SK-N-SH (cell line): Measurements from ENCODE around the gene KRT13. TPM values are rescaled to one million over a fixed set of nuclear protein-coding genes. Genes with fewer than 3 reads are reported as not detected.
A peak's percentile ranks its signal among the peaks of the same experiment; 100 is the strongest.

Experiments
- CTCF ChIA-PET: fragments of 300-600, 350-600 bp; formaldehyde crosslinking; extraction: SDS; loops from one replicate; lab custom pipeline; 2021; lab: Yijun Ruan, JAX
- POLR2A ChIA-PET: fragments of 350-600 bp; sonication (Branson Sonifier 250); formaldehyde crosslinking; extraction: SDS; loops from one replicate; lab custom pipeline; 2020; ENCODE audit warnings: antibody characterized with exemption, inconsistent platforms; lab: Yijun Ruan, JAX
- DNase-seq: peaks from one replicate; pipeline ENCODE4 v3.0.0; 2012
- H2AFZ ChIP-seq: fragments of 200-600 bp; sonication (generic); 2 replicates; pipeline ENCODE4 v1.8.1; 2016; ENCODE audit warnings: antibody characterized with exemption, mild to moderate bottlenecking, low read depth
- H3F3A ChIP-seq: fragments of 200-600 bp; sonication (generic); replicated peaks from 2 replicates; pipeline ENCODE3; 2016; ENCODE audit warnings: antibody characterized with exemption, mild to moderate bottlenecking; ENCODE audit not compliant: insufficient read depth
- H3K27ac ChIP-seq, 2 experiments: fragments of 200-500 bp in 1 of 2; fragments of 200-600 bp in 1 of 2; sonication (Bioruptor generic) in 1 of 2; sonication (generic), shearing (Covaris generic) in 1 of 2; 2 replicates each; pipeline versions ENCODE4 v1.5.1 to v1.6.1; 2014 to 2016; ENCODE audit warnings: low read depth in 2 of 2, inconsistent platforms in 1 of 2, low read length in 1 of 2, mild to moderate bottlenecking in 1 of 2, mixed read lengths in 1 of 2
- H3K27me3 ChIP-seq: fragments of 200-600 bp; sonication (generic), shearing (Covaris generic); 2 replicates; pipeline ENCODE4 v1.6.1; 2016; ENCODE audit warnings: mixed run types; ENCODE audit not compliant: insufficient read depth
- H3K36me3 ChIP-seq, 2 experiments: fragments of 200-500 bp in 1 of 2; fragments of 200-600 bp in 1 of 2; sonication (Bioruptor generic) in 1 of 2; sonication (generic) in 1 of 2; replicated peaks in 1 of 2; 2 replicates each; pipeline versions ENCODE3 to v1.5.1; 2014 to 2016; ENCODE audit warnings: low read length in 1 of 2, mild to moderate bottlenecking in 1 of 2; ENCODE audit not compliant: insufficient read depth in 2 of 2, control insufficient read depth in 1 of 2
- H3K4me1 ChIP-seq, 2 experiments: fragments of 200-500 bp in 1 of 2; fragments of 200-600 bp in 1 of 2; sonication (Bioruptor generic) in 1 of 2; sonication (generic), shearing (Covaris generic) in 1 of 2; 2 replicates each; pipeline versions ENCODE4 v1.5.1 to v1.6.1; 2014 to 2016; ENCODE audit warnings: low read depth in 1 of 2, low read length in 1 of 2, mixed run types in 1 of 2; ENCODE audit not compliant: insufficient read depth in 2 of 2, control insufficient read depth in 1 of 2
- H3K4me2 ChIP-seq: fragments of 200-600 bp; sonication (generic), shearing (Covaris generic); 2 replicates; pipeline ENCODE4 v1.6.1; 2017; ENCODE audit warnings: mixed run types
- H3K4me3 ChIP-seq, 2 experiments: fragments of 200-500 bp in 1 of 2; fragments of 200-600 bp in 1 of 2; sonication (Bioruptor generic) in 1 of 2; sonication (generic), shearing (Covaris generic) in 1 of 2; 2 replicates each; pipeline versions ENCODE4 v1.5.1 to v1.8.1; 2014 to 2016; ENCODE audit warnings: low read depth in 2 of 2, inconsistent platforms in 1 of 2, low read length in 1 of 2, mild to moderate bottlenecking in 1 of 2, mixed read lengths in 1 of 2, moderate library complexity in 1 of 2
- H3K79me2 ChIP-seq: fragments of 200-600 bp; sonication (generic); 2 replicates; pipeline ENCODE4 v1.8.1; 2017; ENCODE audit warnings: mild to moderate bottlenecking; ENCODE audit not compliant: insufficient read depth
- H3K9ac ChIP-seq: fragments of 200-600 bp; sonication (generic); 2 replicates; pipeline ENCODE4 v1.6.1; 2017; ENCODE audit warnings: mixed run types
- H3K9me2 ChIP-seq: fragments of 200-600 bp; sonication (generic); 2 replicates; pipeline ENCODE4 v1.6.1; 2017; ENCODE audit warnings: mixed run types
- H3K9me3 ChIP-seq: fragments of 200-600 bp; sonication (generic); 2 replicates; pipeline ENCODE4 v1.6.1; 2017; ENCODE audit warnings: mixed run types, mild to moderate bottlenecking, moderate library complexity
- H4K20me1 ChIP-seq: fragments of 200-600 bp; sonication (generic); 2 replicates; pipeline ENCODE4 v1.6.1; 2017; ENCODE audit warnings: mild to moderate bottlenecking, mixed run types; ENCODE audit not compliant: insufficient read depth
- ELF1 ChIP-seq: IDR thresholded peaks from 2 replicates; pipeline ENCODE4 v1.4.0; 2012
- EP300 ChIP-seq, 2 experiments: IDR thresholded peaks; 2 replicates each; pipeline versions ENCODE4 v1.4.0 to v1.6.1; 2012; ENCODE audit warnings: borderline replicate concordance in 1 of 2, low read depth in 1 of 2, low read length in 1 of 2
- EZH2phosphoT487 ChIP-seq: fragments of 200-600 bp; sonication (generic); IDR thresholded peaks from 2 replicates; pipeline ENCODE4 v1.6.1; 2017; ENCODE audit warnings: low read depth, mixed run types, mild to moderate bottlenecking, antibody characterized with exemption, moderate library complexity, borderline replicate concordance
- FOSL2 ChIP-seq: IDR thresholded peaks from 2 replicates; pipeline ENCODE4 v1.4.0; 2012; ENCODE audit warnings: low read depth, mild to moderate bottlenecking, moderate library complexity, borderline replicate concordance
- FOXJ3 ChIP-seq: sonication (generic); formaldehyde crosslinking; IDR thresholded peaks from 2 replicates; pipeline ENCODE4 v1.5.1; 2020; ENCODE audit warnings: mild to moderate bottlenecking, missing genetic modification reagents
- FOXM1 ChIP-seq: IDR thresholded peaks from 2 replicates; pipeline ENCODE4 v1.4.0; 2012; ENCODE audit warnings: low read depth, mild to moderate bottlenecking
- GABPA ChIP-seq: IDR thresholded peaks from 2 replicates; pipeline ENCODE4 v1.4.0; 2012; ENCODE audit warnings: low read depth, mild to moderate bottlenecking
- JUND ChIP-seq: IDR thresholded peaks from 2 replicates; pipeline ENCODE4 v1.4.0; 2012
- MXI1 ChIP-seq: IDR thresholded peaks from 2 replicates; pipeline ENCODE4 v1.6.1; 2012; ENCODE audit warnings: mild to moderate bottlenecking, low read depth, low read length, improper control_type of control experiment
- NRF1 ChIP-seq: IDR thresholded peaks from 2 replicates; pipeline ENCODE4 v1.6.1; 2012; ENCODE audit warnings: low read depth, mild to moderate bottlenecking, low read length
- POLR2AphosphoS5 ChIP-seq: IDR thresholded peaks from 2 replicates; pipeline ENCODE4 v1.6.1; 2012; ENCODE audit warnings: low read depth, low read length
- REST ChIP-seq: IDR thresholded peaks from 2 replicates; pipeline ENCODE4 v1.6.1; 2012; ENCODE audit warnings: mild to moderate bottlenecking, low read depth, low read length, moderate library complexity
- RFX5 ChIP-seq: IDR thresholded peaks from 2 replicates; pipeline ENCODE4 v1.6.1; 2012; ENCODE audit warnings: mild to moderate bottlenecking, improper control_type of control experiment, low read length
- RXRA ChIP-seq: IDR thresholded peaks from 2 replicates; pipeline ENCODE4 v1.4.0; 2012; ENCODE audit warnings: low read depth, mild to moderate bottlenecking, borderline replicate concordance
- TCF12 ChIP-seq: IDR thresholded peaks from 2 replicates; pipeline ENCODE4 v1.4.0; 2012
- TEAD4 ChIP-seq: IDR thresholded peaks from 2 replicates; pipeline ENCODE4 v1.4.0; 2012; ENCODE audit warnings: mild to moderate bottlenecking, borderline replicate concordance; ENCODE audit not compliant: insufficient read depth
- USF1 ChIP-seq: IDR thresholded peaks from 2 replicates; pipeline ENCODE4 v1.4.0; 2012; ENCODE audit warnings: low read depth, borderline replicate concordance
- YY1 ChIP-seq: IDR thresholded peaks from 2 replicates; pipeline ENCODE4 v1.4.0; 2012; ENCODE audit warnings: low read depth, mild to moderate bottlenecking
- WGBS: methylation state at CpG from one replicate; pipeline ENCODE4 v1.1.6; 2017; ENCODE audit warnings: low lambda C conversion rate; 5-methylcytosine and 5-hydroxymethylcytosine counted together
- polyA plus RNA-seq, 3 experiments: library from polyadenylated mRNA; depleted of rRNA; stranded (reverse); fragments of >200 nt; gene quantifications; 2 replicates each; pipeline ENCODE4 v1.2.3, GENCODE V29; 2012
- TF ChIP-seq, protein P1 (sequence below): IDR thresholded peaks from 2 replicates; pipeline ENCODE4 v1.4.0; 2012; ENCODE audit warnings: low read depth
- TF ChIP-seq, protein P2 (sequence below): fragments of 200-600 bp; sonication (generic); IDR thresholded peaks from 2 replicates; pipeline ENCODE4 v1.6.1; 2017; ENCODE audit warnings: antibody characterized with exemption, mild to moderate bottlenecking, moderate library complexity

The KRT13 gene
- polyA plus RNA-seq, 1 of the 3 experiments (the other 2 are of a cell fraction) = 0.39 TPM

GRCh38 chr17:41483991-41484826, 21.2 kb downstream of the KRT13 start:
- TF ChIP-seq TCF12 = no peak
- no peak for TF ChIP-seq FOXJ3 (CRISPR knock-in tag)
- TF ChIP-seq NRF1 = no peak
- TF ChIP-seq EZH2phosphoT487 = no peak
- no peak for TF ChIP-seq EP300 (IDR thresholded peaks at IDR 0.05; ENCODE audit: borderline replicate concordance in 1 of 2, low read depth in 1 of 2, low read length in 1 of 2)
- TF ChIP-seq FOXM1 = no peak
- TF ChIP-seq POLR2AphosphoS5 = no peak
- TF ChIP-seq ELF1 = no peak
- TF ChIP-seq, protein P1, sequence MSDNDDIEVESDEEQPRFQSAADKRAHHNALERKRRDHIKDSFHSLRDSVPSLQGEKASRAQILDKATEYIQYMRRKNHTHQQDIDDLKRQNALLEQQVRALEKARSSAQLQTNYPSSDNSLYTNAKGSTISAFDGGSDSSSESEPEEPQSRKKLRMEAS = no peak
- TF ChIP-seq USF1 = no peak
- TF ChIP-seq YY1 = no peak
- no peak for TF ChIP-seq GABPA
- TF ChIP-seq TEAD4 = no peak
- TF ChIP-seq RFX5 = no peak
- no peak for TF ChIP-seq FOSL2
- TF ChIP-seq MXI1 = no peak
- no peak for TF ChIP-seq JUND
- TF ChIP-seq REST = no peak
- no peak for TF ChIP-seq RXRA
- TF ChIP-seq, protein P2, sequence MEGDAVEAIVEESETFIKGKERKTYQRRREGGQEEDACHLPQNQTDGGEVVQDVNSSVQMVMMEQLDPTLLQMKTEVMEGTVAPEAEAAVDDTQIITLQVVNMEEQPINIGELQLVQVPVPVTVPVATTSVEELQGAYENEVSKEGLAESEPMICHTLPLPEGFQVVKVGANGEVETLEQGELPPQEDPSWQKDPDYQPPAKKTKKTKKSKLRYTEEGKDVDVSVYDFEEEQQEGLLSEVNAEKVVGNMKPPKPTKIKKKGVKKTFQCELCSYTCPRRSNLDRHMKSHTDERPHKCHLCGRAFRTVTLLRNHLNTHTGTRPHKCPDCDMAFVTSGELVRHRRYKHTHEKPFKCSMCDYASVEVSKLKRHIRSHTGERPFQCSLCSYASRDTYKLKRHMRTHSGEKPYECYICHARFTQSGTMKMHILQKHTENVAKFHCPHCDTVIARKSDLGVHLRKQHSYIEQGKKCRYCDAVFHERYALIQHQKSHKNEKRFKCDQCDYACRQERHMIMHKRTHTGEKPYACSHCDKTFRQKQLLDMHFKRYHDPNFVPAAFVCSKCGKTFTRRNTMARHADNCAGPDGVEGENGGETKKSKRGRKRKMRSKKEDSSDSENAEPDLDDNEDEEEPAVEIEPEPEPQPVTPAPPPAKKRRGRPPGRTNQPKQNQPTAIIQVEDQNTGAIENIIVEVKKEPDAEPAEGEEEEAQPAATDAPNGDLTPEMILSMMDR = no peak
- Histone ChIP-seq H3K9ac (no peak overlapping the region), H3K4me2 (no peak overlapping the region), H3F3A (no peaks in the 10 kb centered on the region), H2AFZ (no peak overlapping the region), H3K27me3 (no peaks in the 10 kb centered on the region), H3K9me3 (no peaks in the 10 kb centered on the region), H3K9me2 (no peaks in the 10 kb centered on the region), H3K36me3 (no peaks in the 10 kb centered on the region), H3K79me2 (no peaks in the 10 kb centered on the region), H3K27ac (no peak overlapping the region), H3K4me3 (no peak overlapping the region), H4K20me1 (no peaks in the 10 kb centered on the region), H3K4me1 (peaks cover 0 to 14% of the 10 kb centered on the region in 2 experiments; a peak in 1 of 4 replicates)
- CTCF ChIA-PET = interaction anchor here (0.8 to 3.9 kb wide), 5 partner anchors 9 to 179 kb away, joined by 3 to 23 read pairs (median 4); no protein-coding TSS in a partner anchor
- 99% methylated on average over 3 of the region's 7 CpGs for WGBS
- peak; percentile 26 for DNase-seq
- POLR2A ChIA-PET = interaction anchor here (0.7 kb wide), 1 partner anchor 91 kb away, joined by 3 read pairs; no protein-coding TSS in a partner anchor
